PFSK-1 (cell line): ENCODE results near the gene DOLK.

Experiments used
- FOXP2 ChIP-seq: optimal IDR thresholded peaks from 2 replicates; pipeline ENCODE3; 2011; ENCODE audit warnings: borderline replicate concordance, control low read depth, inconsistent platforms; ENCODE audit not compliant: insufficient read depth; ENCODE audit errors: extremely low read length, extremely low read depth
- POLR2AphosphoS5 ChIP-seq: IDR thresholded peaks from 2 replicates; pipeline ENCODE4 v1.6.1; 2012; ENCODE audit warnings: low read depth, mild to moderate bottlenecking, control low read depth, low read length, moderate library complexity
- REST ChIP-seq, 2 experiments: IDR thresholded peaks; 2 replicates each; pipeline versions ENCODE4 v1.6.1 to v1.8.0; 2011 to 2012; ENCODE audit warnings: low read depth in 2 of 2, low read length in 2 of 2, control low read depth in 1 of 2, inconsistent platforms in 1 of 2, mild to moderate bottlenecking in 1 of 2, moderate library complexity in 1 of 2; ENCODE audit not compliant: insufficient read depth in 1 of 2
- SIN3A ChIP-seq: IDR thresholded peaks from 2 replicates; pipeline ENCODE4 v1.6.1; 2012; ENCODE audit warnings: mild to moderate bottlenecking, low read length, moderate library complexity, borderline replicate concordance; ENCODE audit not compliant: insufficient read depth
- TAF1 ChIP-seq: IDR thresholded peaks from 2 replicates; pipeline ENCODE4 v1.6.1; 2012; ENCODE audit warnings: low read length, control low read depth, borderline replicate concordance; ENCODE audit not compliant: insufficient read depth

DOLK gene

GRCh38 chr9:128928624-128929023, 18.8 kb downstream of the DOLK start:
- no peak for TF ChIP-seq REST (IDR thresholded peaks at IDR 0.05; ENCODE audit: insufficient read depth in 1 of 2, low read depth in 2 of 2, low read length in 2 of 2)
- no peak for TF ChIP-seq POLR2AphosphoS5
- no peak for TF ChIP-seq FOXP2
- no peak for TF ChIP-seq SIN3A
- no peak for TF ChIP-seq TAF1

- TF ChIP-seq POLR2AphosphoS5 (no peak), TAF1 (no peak), REST (IDR thresholded peaks at IDR 0.05; ENCODE audit: insufficient read depth in 1 of 2, low read depth in 2 of 2, low read length in 2 of 2) (no peak), FOXP2 (no peak), SIN3A (no peak)
Measured at GRCh38 chr9:128927731-128928411, 19.5 kb downstream of the DOLK start.

GRCh38 chr9:128923493-128923883, 23.9 kb downstream of the DOLK start:
- no peak for TF ChIP-seq TAF1

- TF ChIP-seq SIN3A (no peak), POLR2AphosphoS5 (no peak), REST (IDR thresholded peaks at IDR 0.05; ENCODE audit: insufficient read depth in 1 of 2, low read depth in 2 of 2, low read length in 2 of 2) (no peak), TAF1 (no peak)
Measured at GRCh38 chr9:128921881-128922763, 25.3 kb downstream of the DOLK start.

- TF ChIP-seq REST (IDR thresholded peaks at IDR 0.05; ENCODE audit: insufficient read depth in 1 of 2, low read depth in 2 of 2, low read length in 2 of 2) (no peak), POLR2AphosphoS5 (no peak), TAF1 (no peak), FOXP2 (no peak), SIN3A (no peak)
Measured at GRCh38 chr9:128920381-128921058, 26.9 kb downstream of the DOLK start, which contains the start of gene PHYHD1. PHYHD1 (plus strand) TSS chr9:128920982; CDS start chr9:128922324, 1,342 bp downstream.
